K562 (cell line): Measurements from ENCODE around the gene BMI1.

Source experiments
- CHD2 ChIP-seq: IDR thresholded peaks from 2 replicates; pipeline ENCODE4 v1.6.1; 2011; ENCODE audit warnings: low read depth, low read length
- FOXK2 ChIP-seq, 2 experiments: fragments of 450-650 bp; IDR thresholded peaks in 1 of 2; conservative IDR thresholded peaks in 1 of 2; 2 replicates each; pipeline ENCODE4 v1.6.1; 2016; ENCODE audit warnings: low read depth in 2 of 2, mild to moderate bottlenecking in 1 of 2
- HLTF ChIP-seq: fragments of 450-650 bp; IDR thresholded peaks from 2 replicates; pipeline ENCODE4 v1.6.1; 2016
- NFYB ChIP-seq: IDR thresholded peaks from 2 replicates; pipeline ENCODE4 v1.6.1; 2011; ENCODE audit warnings: mild to moderate bottlenecking, moderate library complexity; ENCODE audit not compliant: insufficient read length; ENCODE audit errors: extremely low read depth
- POU5F1 ChIP-seq: fragments of 150-350 bp; IDR thresholded peaks from 2 replicates; pipeline ENCODE4 v1.6.1; 2014; ENCODE audit warnings: borderline replicate concordance, low read length, low read depth, mild to moderate bottlenecking; ENCODE audit not compliant: partially characterized antibody
- RBM22 ChIP-seq: fragments of 200-400 bp; formaldehyde crosslinking; IDR thresholded peaks from 2 replicates; pipeline ENCODE4 v1.6.1; 2018; ENCODE audit warnings: low read length, low read depth; ENCODE audit not compliant: poor library complexity, severe bottlenecking
- RNF2 ChIP-seq: sonication (generic); IDR thresholded peaks from 2 replicates; pipeline ENCODE4 v1.6.1; 2016
- THRA ChIP-seq: fragments of 450-650 bp; IDR thresholded peaks from 2 replicates; pipeline ENCODE4 v1.6.1; 2017; ENCODE audit warnings: mild to moderate bottlenecking, moderate library complexity
- TF ChIP-seq, protein P1 (sequence below): IDR thresholded peaks from 2 replicates; pipeline ENCODE4 v1.6.1; 2016; ENCODE audit warnings: missing genetic modification characterization, missing compliant biosample characterization
- TF ChIP-seq, protein P2 (sequence below), 2 experiments: fragments of 450-650 bp; formaldehyde crosslinking in 1 of 2; IDR thresholded peaks; 2 replicates each; pipeline versions ENCODE4 v1.4.0 to v1.6.1; 2014 to 2020; ENCODE audit warnings: mild to moderate bottlenecking in 2 of 2, borderline replicate concordance in 1 of 2, low read depth in 1 of 2
- TF ChIP-seq, protein P3 (sequence below): sonication (generic); formaldehyde crosslinking; IDR thresholded peaks from 2 replicates; pipeline ENCODE4 v1.8.0; 2023; ENCODE audit warnings: mild to moderate bottlenecking, missing genetic modification reagents

DNA sequence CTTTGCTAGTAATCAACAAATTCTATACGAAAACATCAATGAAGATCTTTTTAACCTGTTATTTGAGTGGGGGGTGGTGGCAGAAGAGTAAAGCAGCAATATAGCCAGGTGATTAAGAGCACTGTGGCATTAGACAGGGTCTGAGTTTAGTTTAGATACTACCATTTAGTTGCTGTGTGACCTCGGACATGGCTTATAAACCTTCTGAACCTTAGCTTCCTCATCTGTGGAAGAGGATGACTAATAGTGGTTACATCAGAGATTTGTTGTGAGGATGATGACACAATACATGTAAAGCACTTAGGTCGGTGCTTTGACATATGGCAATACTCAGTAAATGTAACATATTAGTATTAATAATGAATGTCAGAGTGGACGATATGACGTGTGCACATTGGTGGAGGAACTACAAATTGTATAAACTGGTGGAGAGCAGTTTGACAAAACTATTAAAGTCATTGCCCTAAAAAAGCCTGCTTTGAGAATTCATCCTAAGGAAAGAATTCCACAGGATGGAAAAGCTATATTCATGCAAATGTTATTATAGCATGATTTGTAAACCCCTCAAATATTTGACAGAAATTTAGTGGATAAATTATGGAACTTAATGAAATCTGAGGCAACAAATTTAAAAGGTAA lies 48.7 kb downstream of the BMI1 start:
- no peak for TF ChIP-seq HLTF
- TF ChIP-seq NFYB: no peak
- TF ChIP-seq RBM22: no peak
- TF ChIP-seq, protein P1, sequence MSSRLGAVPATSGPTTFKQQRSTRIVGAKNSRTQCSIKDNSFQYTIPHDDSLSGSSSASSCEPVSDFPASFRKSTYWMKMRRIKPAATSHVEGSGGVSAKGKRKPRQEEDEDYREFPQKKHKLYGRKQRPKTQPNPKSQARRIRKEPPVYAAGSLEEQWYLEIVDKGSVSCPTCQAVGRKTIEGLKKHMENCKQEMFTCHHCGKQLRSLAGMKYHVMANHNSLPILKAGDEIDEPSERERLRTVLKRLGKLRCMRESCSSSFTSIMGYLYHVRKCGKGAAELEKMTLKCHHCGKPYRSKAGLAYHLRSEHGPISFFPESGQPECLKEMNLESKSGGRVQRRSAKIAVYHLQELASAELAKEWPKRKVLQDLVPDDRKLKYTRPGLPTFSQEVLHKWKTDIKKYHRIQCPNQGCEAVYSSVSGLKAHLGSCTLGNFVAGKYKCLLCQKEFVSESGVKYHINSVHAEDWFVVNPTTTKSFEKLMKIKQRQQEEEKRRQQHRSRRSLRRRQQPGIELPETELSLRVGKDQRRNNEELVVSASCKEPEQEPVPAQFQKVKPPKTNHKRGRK (tag): no peak
- TF ChIP-seq POU5F1: no peak
- no peak for TF ChIP-seq FOXK2 (conservative IDR thresholded peaks at IDR 0.05 in 1 of 2, IDR thresholded peaks at IDR 0.05 in 1 of 2; ENCODE audit: low read depth in 2 of 2)
- no peak; the same call in 1 of the 2 replicates for TF ChIP-seq RNF2
- no peak for TF ChIP-seq THRA
- TF ChIP-seq, protein P2, sequence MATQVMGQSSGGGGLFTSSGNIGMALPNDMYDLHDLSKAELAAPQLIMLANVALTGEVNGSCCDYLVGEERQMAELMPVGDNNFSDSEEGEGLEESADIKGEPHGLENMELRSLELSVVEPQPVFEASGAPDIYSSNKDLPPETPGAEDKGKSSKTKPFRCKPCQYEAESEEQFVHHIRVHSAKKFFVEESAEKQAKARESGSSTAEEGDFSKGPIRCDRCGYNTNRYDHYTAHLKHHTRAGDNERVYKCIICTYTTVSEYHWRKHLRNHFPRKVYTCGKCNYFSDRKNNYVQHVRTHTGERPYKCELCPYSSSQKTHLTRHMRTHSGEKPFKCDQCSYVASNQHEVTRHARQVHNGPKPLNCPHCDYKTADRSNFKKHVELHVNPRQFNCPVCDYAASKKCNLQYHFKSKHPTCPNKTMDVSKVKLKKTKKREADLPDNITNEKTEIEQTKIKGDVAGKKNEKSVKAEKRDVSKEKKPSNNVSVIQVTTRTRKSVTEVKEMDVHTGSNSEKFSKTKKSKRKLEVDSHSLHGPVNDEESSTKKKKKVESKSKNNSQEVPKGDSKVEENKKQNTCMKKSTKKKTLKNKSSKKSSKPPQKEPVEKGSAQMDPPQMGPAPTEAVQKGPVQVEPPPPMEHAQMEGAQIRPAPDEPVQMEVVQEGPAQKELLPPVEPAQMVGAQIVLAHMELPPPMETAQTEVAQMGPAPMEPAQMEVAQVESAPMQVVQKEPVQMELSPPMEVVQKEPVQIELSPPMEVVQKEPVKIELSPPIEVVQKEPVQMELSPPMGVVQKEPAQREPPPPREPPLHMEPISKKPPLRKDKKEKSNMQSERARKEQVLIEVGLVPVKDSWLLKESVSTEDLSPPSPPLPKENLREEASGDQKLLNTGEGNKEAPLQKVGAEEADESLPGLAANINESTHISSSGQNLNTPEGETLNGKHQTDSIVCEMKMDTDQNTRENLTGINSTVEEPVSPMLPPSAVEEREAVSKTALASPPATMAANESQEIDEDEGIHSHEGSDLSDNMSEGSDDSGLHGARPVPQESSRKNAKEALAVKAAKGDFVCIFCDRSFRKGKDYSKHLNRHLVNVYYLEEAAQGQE (IDR thresholded peaks at IDR 0.05; ENCODE audit: borderline replicate concordance): no peak; the same call in 1 of the 2 replicates
- TF ChIP-seq, protein P2 (CRISPR knock-in tag; IDR thresholded peaks at IDR 0.05; ENCODE audit: low read depth): no peak
- TF ChIP-seq CHD2: no peak
- TF ChIP-seq, protein P3, sequence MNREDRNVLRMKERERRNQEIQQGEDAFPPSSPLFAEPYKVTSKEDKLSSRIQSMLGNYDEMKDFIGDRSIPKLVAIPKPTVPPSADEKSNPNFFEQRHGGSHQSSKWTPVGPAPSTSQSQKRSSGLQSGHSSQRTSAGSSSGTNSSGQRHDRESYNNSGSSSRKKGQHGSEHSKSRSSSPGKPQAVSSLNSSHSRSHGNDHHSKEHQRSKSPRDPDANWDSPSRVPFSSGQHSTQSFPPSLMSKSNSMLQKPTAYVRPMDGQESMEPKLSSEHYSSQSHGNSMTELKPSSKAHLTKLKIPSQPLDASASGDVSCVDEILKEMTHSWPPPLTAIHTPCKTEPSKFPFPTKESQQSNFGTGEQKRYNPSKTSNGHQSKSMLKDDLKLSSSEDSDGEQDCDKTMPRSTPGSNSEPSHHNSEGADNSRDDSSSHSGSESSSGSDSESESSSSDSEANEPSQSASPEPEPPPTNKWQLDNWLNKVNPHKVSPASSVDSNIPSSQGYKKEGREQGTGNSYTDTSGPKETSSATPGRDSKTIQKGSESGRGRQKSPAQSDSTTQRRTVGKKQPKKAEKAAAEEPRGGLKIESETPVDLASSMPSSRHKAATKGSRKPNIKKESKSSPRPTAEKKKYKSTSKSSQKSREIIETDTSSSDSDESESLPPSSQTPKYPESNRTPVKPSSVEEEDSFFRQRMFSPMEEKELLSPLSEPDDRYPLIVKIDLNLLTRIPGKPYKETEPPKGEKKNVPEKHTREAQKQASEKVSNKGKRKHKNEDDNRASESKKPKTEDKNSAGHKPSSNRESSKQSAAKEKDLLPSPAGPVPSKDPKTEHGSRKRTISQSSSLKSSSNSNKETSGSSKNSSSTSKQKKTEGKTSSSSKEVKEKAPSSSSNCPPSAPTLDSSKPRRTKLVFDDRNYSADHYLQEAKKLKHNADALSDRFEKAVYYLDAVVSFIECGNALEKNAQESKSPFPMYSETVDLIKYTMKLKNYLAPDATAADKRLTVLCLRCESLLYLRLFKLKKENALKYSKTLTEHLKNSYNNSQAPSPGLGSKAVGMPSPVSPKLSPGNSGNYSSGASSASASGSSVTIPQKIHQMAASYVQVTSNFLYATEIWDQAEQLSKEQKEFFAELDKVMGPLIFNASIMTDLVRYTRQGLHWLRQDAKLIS (CRISPR knock-in tag): no peak
